ENCODE measurements around the gene YKT6.

Gene YKT6

GRCh38 chr7:44235066-44235465, 34.3 kb downstream of the YKT6 start:
- ChIA-PET CTCF (no interaction called here), POLR2A (ENCODE audit: low non-redundant PET) (no interaction called here)
- no peak for DNase-seq (ENCODE audit: low spot score)
- H3K27ac ChIP-seq = peak overlapping the region; percentile 28
- TF ChIP-seq CTCF (conservative IDR thresholded peaks at IDR 0.05; ENCODE audit: low read depth) = no peak

- POLR2A ChIA-PET (ENCODE audit: low non-redundant PET) = no interaction called here
- CTCF ChIA-PET = interaction anchor here (0.6 to 1.1 kb wide), 2 partner anchors 21 to 24 kb away, joined by 3 to 4 read pairs; no protein-coding TSS in a partner anchor
- peak; percentile 40 for DNase-seq (ENCODE audit: low spot score)
- H3K27ac ChIP-seq = peak overlapping the region; percentile 28
- TF ChIP-seq CTCF (conservative IDR thresholded peaks at IDR 0.05; ENCODE audit: low read depth) = no peak
Measured at GRCh38 chr7:44235582-44236332, 35.0 kb downstream of the YKT6 start.

GRCh38 chr7:44236333-44236728, 35.6 kb downstream of the YKT6 start:
- no peak for DNase-seq (ENCODE audit: low spot score)
- ChIA-PET POLR2A (ENCODE audit: low non-redundant PET) (no interaction called here), CTCF (interaction anchor here (0.6 to 1.1 kb wide), 4 partner anchors 8 to 241 kb away, joined by 3 to 4 read pairs (median 3); no protein-coding TSS in a partner anchor)
- peak overlapping the region; percentile 28 for H3K27ac ChIP-seq
- TF ChIP-seq CTCF (conservative IDR thresholded peaks at IDR 0.05; ENCODE audit: low read depth) = no peak

DNA sequence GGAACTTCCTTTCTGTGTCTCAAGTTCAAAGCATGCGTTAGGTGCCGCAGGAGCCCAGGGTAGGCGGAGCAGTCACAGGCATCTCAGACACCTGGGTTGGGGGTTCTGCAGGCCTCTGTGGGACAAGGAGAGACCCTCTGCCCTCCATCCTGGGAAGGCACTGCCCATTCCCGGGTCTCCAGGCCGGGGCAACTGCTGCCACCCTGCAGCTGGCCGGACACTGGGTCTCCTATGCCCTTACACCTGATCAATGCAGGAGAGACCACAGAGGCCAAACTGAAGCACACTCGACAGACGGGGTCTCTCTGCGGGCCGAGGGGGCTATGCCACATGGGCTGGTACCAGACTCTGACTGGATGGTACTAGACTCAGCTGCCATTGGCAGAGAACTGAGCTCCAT, 36.9 kb downstream of the YKT6 start:
- DNase-seq (ENCODE audit: low spot score) = no peak
- TF ChIP-seq CTCF (conservative IDR thresholded peaks at IDR 0.05; ENCODE audit: low read depth) = no peak
- ChIA-PET POLR2A (ENCODE audit: low non-redundant PET) (no interaction called here), CTCF (interaction anchor here (0.6 kb wide), 1 partner anchor 965 kb away, joined by 6 read pairs; no protein-coding TSS in a partner anchor)
- no peak overlapping the region for H3K27ac ChIP-seq

DNA sequence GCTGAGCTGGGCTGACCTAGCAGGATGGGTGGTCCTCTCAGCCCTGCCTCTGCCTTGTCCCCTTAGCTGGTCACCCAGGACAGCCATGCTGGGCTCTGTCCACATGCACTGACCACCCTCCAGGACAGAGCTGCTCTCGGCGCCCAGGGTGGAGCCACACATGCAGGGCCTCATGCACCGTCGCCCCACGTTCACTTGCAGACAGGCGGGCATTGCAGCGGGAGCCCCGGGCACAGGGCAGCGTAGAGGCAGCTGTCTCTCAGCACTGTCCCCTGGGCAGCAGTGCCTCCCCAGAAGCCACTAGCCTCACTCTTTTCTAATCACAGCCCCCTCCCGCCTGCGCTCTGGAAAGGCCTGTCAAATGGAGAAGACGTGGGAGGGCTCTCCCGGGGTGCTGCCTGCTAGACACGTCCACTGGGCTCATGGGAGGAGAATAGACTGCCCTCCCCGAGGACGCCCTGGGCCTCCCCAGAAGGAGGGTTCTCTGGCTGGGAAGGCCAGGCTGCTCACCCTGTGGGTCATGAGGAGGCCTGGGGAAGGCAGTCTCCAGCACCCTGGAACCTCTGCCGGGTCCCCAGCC, 37.4 kb downstream of the YKT6 start:
- TF ChIP-seq CTCF (conservative IDR thresholded peaks at IDR 0.05; ENCODE audit: low read depth) = no peak
- ChIA-PET CTCF (interaction anchor here (0.6 kb wide), 1 partner anchor 965 kb away, joined by 6 read pairs; no protein-coding TSS in a partner anchor), POLR2A (ENCODE audit: low non-redundant PET) (no interaction called here)
- DNase-seq (ENCODE audit: low spot score) = no peak
- no peak overlapping the region; the same call in 1 of the 2 replicates for H3K27ac ChIP-seq

DNA sequence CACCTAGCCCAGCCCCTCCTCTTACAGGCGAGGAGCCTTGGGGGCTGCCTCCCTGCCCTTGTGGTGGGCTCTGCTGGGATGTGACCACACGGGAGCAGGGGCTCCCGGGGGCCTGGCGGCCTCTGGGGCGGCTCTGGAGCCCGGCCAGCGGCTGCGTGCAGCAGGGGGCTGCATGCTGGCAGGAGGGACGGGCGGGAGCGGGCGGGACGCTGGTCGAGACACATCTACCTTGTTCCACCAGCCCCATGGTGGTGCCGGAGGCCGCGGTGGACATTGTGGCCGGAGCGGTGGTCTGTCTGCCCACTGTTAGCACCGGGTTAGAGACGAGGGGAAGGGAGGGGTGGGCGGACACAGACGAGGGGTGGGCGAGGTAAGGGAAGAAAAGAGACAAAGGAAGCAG, 38.6 kb downstream of the YKT6 start:
- ChIA-PET POLR2A (ENCODE audit: low non-redundant PET) (no interaction called here), CTCF (interaction anchor here (0.6 kb wide), 1 partner anchor 257 kb away, joined by 6 read pairs; no protein-coding TSS in a partner anchor)
- no peak for TF ChIP-seq CTCF (conservative IDR thresholded peaks at IDR 0.05; ENCODE audit: low read depth)
- no peak for DNase-seq (ENCODE audit: low spot score)
- H3K27ac ChIP-seq = no peak overlapping the region; the same call in 1 of the 2 replicates
